ENCODE measurements around the gene TRH. TPM values are rescaled to one million over a fixed set of nuclear protein-coding genes. Genes with fewer than 3 reads are reported as not detected.
"Not testable (repeated sequence)": the region's sequence is repeated elsewhere in the genome, so short reads cannot be mapped to it uniquely, and the experiment has no call there.

TRH gene
- total RNA-seq, 1 experiment from 2014 or later: 0.22 TPM

DNA sequence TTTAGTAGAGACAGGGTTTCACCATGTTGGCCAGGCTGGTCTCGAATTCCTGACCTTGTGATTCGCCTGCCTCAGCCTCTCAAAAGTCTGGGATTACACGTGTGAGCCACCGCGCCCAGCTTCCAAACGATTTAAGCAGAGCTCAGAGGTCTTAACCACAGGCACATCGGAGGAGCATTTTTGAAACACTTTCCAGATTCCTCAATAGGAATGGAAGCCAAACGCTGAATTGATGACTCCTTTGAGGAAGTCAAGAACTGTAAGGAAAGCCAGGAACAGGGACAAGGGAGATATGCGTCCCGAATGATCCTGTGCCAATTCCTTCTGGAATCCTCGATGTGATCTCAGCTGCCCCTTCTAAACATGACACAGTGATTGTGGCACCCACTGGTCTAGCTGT is 40.0 kb downstream of the TRH start:
- H3K27me3 Mint-ChIP-seq (ENCODE audit: low read depth): peaks cover 11% of the 10 kb centered on the region
- H3K27ac Mint-ChIP-seq: no peak overlapping the region
- peaks cover 2% of the 10 kb centered on the region for H3K36me3 Mint-ChIP-seq
- DNase-seq (ENCODE audit: low spot score): no peak
- ChIA-PET CTCF (interaction anchor here (0.9 kb wide), 1 partner anchor 72 kb away, joined by 4 read pairs; no protein-coding TSS in a partner anchor), POLR2A (no interaction called here)
- H3K4me1 Mint-ChIP-seq: no peaks in the 10 kb centered on the region
- ATAC-seq: no peak
- no peak overlapping the region for H3K4me3 Mint-ChIP-seq
- TF ChIP-seq JAZF1 (CRISPR knock-in tag; IDR thresholded peaks at IDR 0.05): no peak
- TF ChIP-seq, protein P1, sequence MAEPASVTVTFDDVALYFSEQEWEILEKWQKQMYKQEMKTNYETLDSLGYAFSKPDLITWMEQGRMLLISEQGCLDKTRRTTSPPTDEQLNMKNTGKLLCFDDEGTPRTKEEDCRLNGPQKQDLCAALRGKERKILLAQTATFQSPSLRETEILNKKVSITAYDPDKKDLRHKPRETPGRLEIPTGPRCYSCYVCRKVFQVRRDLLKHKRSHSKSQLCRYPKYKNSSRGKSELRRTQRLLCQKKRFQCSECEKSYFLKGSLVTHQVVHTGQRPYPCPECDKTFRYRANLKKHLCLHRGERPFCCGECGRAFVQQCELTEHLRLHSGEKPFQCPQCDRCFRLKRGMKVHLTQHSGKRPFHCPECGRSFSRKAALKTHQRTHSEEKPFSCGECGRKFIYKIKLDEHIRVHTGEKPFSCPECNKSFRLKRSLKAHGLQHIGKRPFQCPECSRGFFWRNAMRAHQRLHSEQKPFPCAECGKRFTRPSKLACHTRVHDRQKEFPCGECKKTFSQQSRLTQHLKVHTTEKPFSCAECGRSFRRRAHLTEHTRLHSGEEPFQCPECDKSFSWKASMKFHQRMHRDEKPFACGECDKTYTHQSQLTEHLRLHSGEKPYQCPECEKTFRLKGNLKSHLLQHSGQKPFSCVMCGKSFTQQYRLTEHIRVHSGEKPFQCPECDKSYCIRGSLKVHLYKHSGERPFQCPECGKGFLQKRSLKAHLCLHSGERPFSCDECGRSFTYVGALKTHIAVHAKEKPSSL (CRISPR knock-in tag; conservative IDR thresholded peaks at IDR 0.05): no peak
- TF ChIP-seq, protein P2, sequence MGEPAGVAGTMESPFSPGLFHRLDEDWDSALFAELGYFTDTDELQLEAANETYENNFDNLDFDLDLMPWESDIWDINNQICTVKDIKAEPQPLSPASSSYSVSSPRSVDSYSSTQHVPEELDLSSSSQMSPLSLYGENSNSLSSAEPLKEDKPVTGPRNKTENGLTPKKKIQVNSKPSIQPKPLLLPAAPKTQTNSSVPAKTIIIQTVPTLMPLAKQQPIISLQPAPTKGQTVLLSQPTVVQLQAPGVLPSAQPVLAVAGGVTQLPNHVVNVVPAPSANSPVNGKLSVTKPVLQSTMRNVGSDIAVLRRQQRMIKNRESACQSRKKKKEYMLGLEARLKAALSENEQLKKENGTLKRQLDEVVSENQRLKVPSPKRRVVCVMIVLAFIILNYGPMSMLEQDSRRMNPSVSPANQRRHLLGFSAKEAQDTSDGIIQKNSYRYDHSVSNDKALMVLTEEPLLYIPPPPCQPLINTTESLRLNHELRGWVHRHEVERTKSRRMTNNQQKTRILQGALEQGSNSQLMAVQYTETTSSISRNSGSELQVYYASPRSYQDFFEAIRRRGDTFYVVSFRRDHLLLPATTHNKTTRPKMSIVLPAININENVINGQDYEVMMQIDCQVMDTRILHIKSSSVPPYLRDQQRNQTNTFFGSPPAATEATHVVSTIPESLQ (CRISPR knock-in tag; IDR thresholded peaks at IDR 0.05): no peak
- no peak for TF ChIP-seq FOXJ3 (CRISPR knock-in tag; IDR thresholded peaks at IDR 0.05; ENCODE audit: borderline replicate concordance)
- TF ChIP-seq MXD4 (CRISPR knock-in tag; IDR thresholded peaks at IDR 0.05; ENCODE audit: borderline replicate concordance): no peak
- TF ChIP-seq GRHL2 (CRISPR knock-in tag; IDR thresholded peaks at IDR 0.05; ENCODE audit: insufficient replicate concordance, severe bottlenecking): no peak
- no peak for TF ChIP-seq ZNF396 (CRISPR knock-in tag; IDR thresholded peaks at IDR 0.05; ENCODE audit: borderline replicate concordance)
- TF ChIP-seq, protein P3, sequence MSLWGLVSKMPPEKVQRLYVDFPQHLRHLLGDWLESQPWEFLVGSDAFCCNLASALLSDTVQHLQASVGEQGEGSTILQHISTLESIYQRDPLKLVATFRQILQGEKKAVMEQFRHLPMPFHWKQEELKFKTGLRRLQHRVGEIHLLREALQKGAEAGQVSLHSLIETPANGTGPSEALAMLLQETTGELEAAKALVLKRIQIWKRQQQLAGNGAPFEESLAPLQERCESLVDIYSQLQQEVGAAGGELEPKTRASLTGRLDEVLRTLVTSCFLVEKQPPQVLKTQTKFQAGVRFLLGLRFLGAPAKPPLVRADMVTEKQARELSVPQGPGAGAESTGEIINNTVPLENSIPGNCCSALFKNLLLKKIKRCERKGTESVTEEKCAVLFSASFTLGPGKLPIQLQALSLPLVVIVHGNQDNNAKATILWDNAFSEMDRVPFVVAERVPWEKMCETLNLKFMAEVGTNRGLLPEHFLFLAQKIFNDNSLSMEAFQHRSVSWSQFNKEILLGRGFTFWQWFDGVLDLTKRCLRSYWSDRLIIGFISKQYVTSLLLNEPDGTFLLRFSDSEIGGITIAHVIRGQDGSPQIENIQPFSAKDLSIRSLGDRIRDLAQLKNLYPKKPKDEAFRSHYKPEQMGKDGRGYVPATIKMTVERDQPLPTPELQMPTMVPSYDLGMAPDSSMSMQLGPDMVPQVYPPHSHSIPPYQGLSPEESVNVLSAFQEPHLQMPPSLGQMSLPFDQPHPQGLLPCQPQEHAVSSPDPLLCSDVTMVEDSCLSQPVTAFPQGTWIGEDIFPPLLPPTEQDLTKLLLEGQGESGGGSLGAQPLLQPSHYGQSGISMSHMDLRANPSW (CRISPR knock-in tag; conservative IDR thresholded peaks at IDR 0.05; ENCODE audit: low read depth): no peak
- TF ChIP-seq NFE2L1 (CRISPR knock-in tag; IDR thresholded peaks at IDR 0.05): no peak
- TF ChIP-seq SP1 (CRISPR knock-in tag; conservative IDR thresholded peaks at IDR 0.05): no peak
- TF ChIP-seq, protein P4, sequence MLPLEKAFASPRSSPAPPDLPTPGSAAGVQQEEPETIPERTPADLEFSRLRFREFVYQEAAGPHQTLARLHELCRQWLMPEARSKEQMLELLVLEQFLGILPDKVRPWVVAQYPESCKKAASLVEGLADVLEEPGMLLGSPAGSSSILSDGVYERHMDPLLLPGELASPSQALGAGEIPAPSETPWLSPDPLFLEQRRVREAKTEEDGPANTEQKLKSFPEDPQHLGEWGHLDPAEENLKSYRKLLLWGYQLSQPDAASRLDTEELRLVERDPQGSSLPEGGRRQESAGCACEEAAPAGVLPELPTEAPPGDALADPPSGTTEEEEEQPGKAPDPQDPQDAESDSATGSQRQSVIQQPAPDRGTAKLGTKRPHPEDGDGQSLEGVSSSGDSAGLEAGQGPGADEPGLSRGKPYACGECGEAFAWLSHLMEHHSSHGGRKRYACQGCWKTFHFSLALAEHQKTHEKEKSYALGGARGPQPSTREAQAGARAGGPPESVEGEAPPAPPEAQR (CRISPR knock-in tag; IDR thresholded peaks at IDR 0.05): no peak
- no peak for TF ChIP-seq RELA (CRISPR knock-in tag; IDR thresholded peaks at IDR 0.05; ENCODE audit: borderline replicate concordance)
- TF ChIP-seq, protein P5, sequence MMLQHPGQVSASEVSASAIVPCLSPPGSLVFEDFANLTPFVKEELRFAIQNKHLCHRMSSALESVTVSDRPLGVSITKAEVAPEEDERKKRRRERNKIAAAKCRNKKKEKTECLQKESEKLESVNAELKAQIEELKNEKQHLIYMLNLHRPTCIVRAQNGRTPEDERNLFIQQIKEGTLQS (CRISPR knock-in tag; conservative IDR thresholded peaks at IDR 0.05): no peak
- TF ChIP-seq ZNF121 (CRISPR knock-in tag; IDR thresholded peaks at IDR 0.05): no peak
- H3K9me3 Mint-ChIP-seq: peaks cover 21% of the 10 kb centered on the region

DNA sequence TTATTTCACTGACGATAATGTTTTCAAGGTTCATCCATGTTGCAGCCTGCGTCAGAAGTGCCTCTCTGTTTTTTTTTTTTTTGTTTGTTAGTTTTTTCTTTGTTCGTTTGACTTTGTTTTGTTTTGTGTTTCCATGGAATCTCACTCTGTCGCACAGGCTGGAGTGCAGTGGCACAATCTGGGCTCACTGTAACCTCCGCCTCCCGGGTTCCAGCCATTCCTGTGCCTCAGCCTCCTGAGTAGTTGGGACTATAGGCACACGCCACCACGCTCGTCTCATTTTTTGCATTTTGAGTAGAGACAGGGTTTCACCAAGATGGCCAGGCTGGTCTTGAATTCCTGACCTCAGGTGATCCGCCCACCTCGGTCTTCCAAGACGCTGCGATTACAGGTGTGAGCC is 43.1 kb downstream of the TRH start:
- CTCF ChIA-PET: interaction anchor here (1.2 kb wide), 1 partner anchor 75 kb away, joined by 4 read pairs; no protein-coding TSS in a partner anchor
- H3K27ac Mint-ChIP-seq; H3K9me3 Mint-ChIP-seq; H3K36me3 Mint-ChIP-seq; H3K4me3 Mint-ChIP-seq; DNase-seq (ENCODE audit: low spot score); H3K27me3 Mint-ChIP-seq (ENCODE audit: low read depth); POLR2A ChIA-PET; ATAC-seq: not testable (repeated sequence)
- peaks cover 15% of the 10 kb centered on the region for H3K4me1 Mint-ChIP-seq

DNA sequence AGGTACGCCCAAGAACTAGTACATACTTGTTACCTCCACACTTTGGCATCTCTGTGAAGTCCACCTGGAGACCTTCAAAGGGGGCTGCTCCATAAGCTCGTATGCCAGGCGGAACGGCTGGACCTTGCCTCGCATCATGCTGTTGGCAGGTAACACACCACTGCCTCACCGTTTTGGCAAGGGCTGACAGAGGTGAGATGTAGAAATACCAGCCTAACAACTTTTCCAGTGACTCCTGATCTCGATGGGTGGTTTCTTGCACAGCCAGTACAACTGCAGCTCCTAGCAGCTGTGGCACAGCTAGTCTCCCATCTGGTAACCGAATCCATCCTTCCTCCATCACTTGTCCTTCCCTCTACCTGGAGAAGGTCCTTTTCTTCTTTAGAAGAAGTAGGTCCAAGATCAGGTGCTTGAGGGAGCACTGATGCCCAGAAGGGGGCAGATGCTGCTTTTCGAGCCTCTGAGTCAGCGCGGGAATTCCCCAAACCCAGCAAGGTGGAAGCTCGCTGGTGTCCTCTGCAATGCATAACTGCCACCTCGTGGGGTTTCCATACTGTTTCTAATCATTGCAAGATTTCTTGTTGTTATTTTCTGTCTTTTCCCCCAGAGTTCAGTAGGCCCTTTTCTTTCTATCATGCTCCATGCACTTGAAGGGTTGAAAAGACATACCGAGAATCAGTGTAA is 51.8 kb downstream of the TRH start:
- DNase-seq (ENCODE audit: low spot score); H3K4me3 Mint-ChIP-seq; POLR2A ChIA-PET; H3K27me3 Mint-ChIP-seq (ENCODE audit: low read depth); H3K27ac Mint-ChIP-seq; H3K9me3 Mint-ChIP-seq; ATAC-seq; H3K36me3 Mint-ChIP-seq: not testable (repeated sequence)
- CTCF ChIA-PET: interaction anchor here (0.8 kb wide), 1 partner anchor 84 kb away, joined by 6 read pairs; no protein-coding TSS in a partner anchor
- peaks cover 23% of the 10 kb centered on the region for H3K4me1 Mint-ChIP-seq

DNA sequence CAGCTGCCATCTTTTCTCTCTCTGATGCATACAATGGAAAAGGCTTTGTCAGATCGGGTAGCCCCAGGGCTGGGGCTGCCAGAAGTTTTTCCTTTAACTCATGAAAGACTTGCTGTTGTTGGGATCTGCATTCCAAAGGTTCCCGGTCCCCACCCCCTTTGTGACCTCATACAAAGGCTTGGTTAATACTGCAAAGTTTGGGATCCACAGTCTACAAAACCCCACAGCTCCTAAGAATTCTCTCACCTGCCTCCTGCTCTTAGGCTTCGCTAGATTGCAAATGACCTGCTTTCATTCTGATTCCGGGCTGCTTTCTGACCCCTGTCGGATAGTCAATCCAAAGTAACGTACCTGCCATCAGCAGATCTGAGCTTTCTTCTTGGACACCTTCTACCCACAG is 52.9 kb downstream of the TRH start:
- ATAC-seq; H3K36me3 Mint-ChIP-seq; CTCF ChIA-PET; H3K27ac Mint-ChIP-seq; H3K9me3 Mint-ChIP-seq; H3K27me3 Mint-ChIP-seq (ENCODE audit: low read depth); H3K4me3 Mint-ChIP-seq; POLR2A ChIA-PET: not testable (repeated sequence)
- DNase-seq (ENCODE audit: low spot score): peak; percentile 28
- H3K4me1 Mint-ChIP-seq: peaks cover 13% of the 10 kb centered on the region
